AG04449 (cell line): ENCODE data around the gene PDE6C.

Source experiments
- CTCF ChIA-PET: fragments of 350-600 bp; formaldehyde crosslinking; extraction: SDS; loops from one replicate; lab custom pipeline; 2021; ENCODE audit warnings: antibody characterized with exemption; lab: Yijun Ruan, JAX
- POLR2A ChIA-PET: fragments of 400-600, 350-600 bp; formaldehyde crosslinking; extraction: SDS; loops from one replicate; lab custom pipeline; 2020; ENCODE audit warnings: antibody characterized with exemption, inconsistent platforms; lab: Yijun Ruan, JAX
- DNase-seq: peaks from one replicate; pipeline ENCODE4 v3.0.0-alpha.2; 2010; ENCODE audit warnings: low read depth, low spot score
- H3K4me3 ChIP-seq: 2 replicates; pipeline ENCODE4 v1.5.1; 2011; ENCODE audit warnings: low read depth, mild to moderate bottlenecking, control low read depth, low read length
- CTCF ChIP-seq: IDR thresholded peaks from one replicate; pipeline ENCODE4 v1.5.1; 2011; ENCODE audit warnings: mild to moderate bottlenecking, moderate library complexity, low read length, control low read depth, inconsistent platforms; ENCODE audit not compliant: insufficient read depth; ENCODE audit errors: missing control alignments

The PDE6C gene

GRCh38 chr10:93579985-93580711 lies 32.2 kb upstream of the PDE6C start:
- ChIA-PET CTCF (interaction anchor here (2.1 kb wide), 1 partner anchor 25 kb away, joined by 5 read pairs; no protein-coding TSS in a partner anchor), POLR2A (no interaction called here)
- DNase-seq, result no peak
- no peak overlapping the region for H3K4me3 ChIP-seq
- TF ChIP-seq CTCF, result no peak

GRCh38 chr10:93580828-93581227 lies 31.5 kb upstream of the PDE6C start:
- ChIA-PET CTCF (no interaction called here), POLR2A (no interaction called here)
- TF ChIP-seq CTCF, result no peak
- no peak overlapping the region for H3K4me3 ChIP-seq
- no peak for DNase-seq

GRCh38 chr10:93584445-93584844 lies 27.9 kb upstream of the PDE6C start:
- ChIA-PET POLR2A (no interaction called here), CTCF (interaction anchor here (0.9 kb wide), 1 partner anchor 23 kb away, joined by 3 read pairs; no protein-coding TSS in a partner anchor)
- no peak overlapping the region for H3K4me3 ChIP-seq
- TF ChIP-seq CTCF, result no peak
- no peak for DNase-seq

- no peak overlapping the region for H3K4me3 ChIP-seq
- TF ChIP-seq CTCF, result no peak
- DNase-seq, result no peak
- ChIA-PET POLR2A (no interaction called here), CTCF (interaction anchor here (1.0 kb wide), 2 partner anchors 29 to 35 kb away, joined by 3 read pairs; no protein-coding TSS in a partner anchor)
These were observed 22.4 kb upstream of the PDE6C start for GRCh38 chr10:93589648-93590562.

GRCh38 chr10:93590638-93591037 lies 21.7 kb upstream of the PDE6C start:
- H3K4me3 ChIP-seq, result no peak overlapping the region
- TF ChIP-seq CTCF, result no peak
- DNase-seq, result no peak
- ChIA-PET POLR2A (no interaction called here), CTCF (interaction anchor here (1.0 kb wide), 1 partner anchor 30 kb away, joined by 3 read pairs; no protein-coding TSS in a partner anchor)
